Peyer's patch (tissue), 4 donors: Measurements from ENCODE around the gene OSBPL7.

Experiments used
- CTCF ChIP-seq, 6 experiments: fragments of 450-650 bp in 4 of 6; fragments of 200-600 bp in 2 of 6; sonication (generic) in 1 of 6; IDR thresholded peaks; one replicate each; pipeline ENCODE4 v1.5.1; 2017 to 2019; ENCODE audit warnings: antibody characterized with exemption in 6 of 6, mild to moderate bottlenecking in 3 of 6, moderate library complexity in 1 of 6
- POLR2A ChIP-seq, 2 donors: fragments of 450-650 bp; IDR thresholded peaks; one replicate each; pipeline ENCODE4 v1.5.1; 2017; ENCODE audit warnings: antibody characterized with exemption in 2 of 2, mild to moderate bottlenecking in 2 of 2, moderate library complexity in 2 of 2

GRCh38 chr17:47821424-47822391, at the start of gene OSBPL7:
- peak; percentile 72 to 89 for TF ChIP-seq POLR2A (IDR thresholded peaks at IDR 0.05)
- TF ChIP-seq CTCF (IDR thresholded peaks at IDR 0.05) = peak in 1 of 6 experiments; percentile 16
